Measurements from ENCODE around the gene TP53BP1. TPM values are rescaled to one million over a fixed set of nuclear protein-coding genes. Genes with fewer than 3 reads are reported as not detected.
"Not testable (repeated sequence)": the region's sequence is repeated elsewhere in the genome, so short reads cannot be mapped to it uniquely, and the experiment has no call there.

Gene TP53BP1
- total RNA-seq, 1 donor = 30.6 TPM

DNA sequence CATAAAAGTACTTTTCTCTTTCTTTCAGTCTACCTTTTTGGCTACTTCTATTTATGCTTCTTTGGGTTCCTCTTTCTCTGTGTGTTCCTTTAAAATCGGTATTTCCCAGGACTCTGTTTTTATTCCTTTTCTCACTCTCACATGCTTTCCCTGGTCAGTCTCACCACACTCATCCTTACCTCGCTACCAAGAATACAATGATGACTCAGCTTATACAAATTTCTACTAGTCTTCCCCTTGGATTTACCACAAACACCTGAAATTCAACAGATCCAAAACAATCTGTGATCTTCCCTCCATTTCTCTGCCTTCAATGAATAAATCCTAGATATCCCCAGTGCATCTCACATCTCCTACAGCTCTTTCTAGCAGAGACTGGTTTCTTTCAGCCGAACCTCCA lies 69.2 kb downstream of the TP53BP1 start:
- Histone ChIP-seq H3K4me3 (ENCODE audit: low read length) (no peak overlapping the region), H3K9me3 (ENCODE audit: low read depth, low read length) (no peaks in the 10 kb centered on the region), H3K27me3 (ENCODE audit: insufficient read depth, low read length) (no peaks in the 10 kb centered on the region), H3K4me1 (ENCODE audit: insufficient read depth, low read length) (no peaks in the 10 kb centered on the region)

- no peak overlapping the region for H3K4me3 ChIP-seq (ENCODE audit: low read length)
- H3K4me1 ChIP-seq (ENCODE audit: insufficient read depth, low read length) = no peaks in the 10 kb centered on the region
- no peaks in the 10 kb centered on the region for H3K9me3 ChIP-seq (ENCODE audit: low read depth, low read length)
- H3K27me3 ChIP-seq (ENCODE audit: insufficient read depth, low read length) = no peaks in the 10 kb centered on the region
Measured at GRCh38 chr15:43420876-43421275, 72.1 kb downstream of the TP53BP1 start.

DNA sequence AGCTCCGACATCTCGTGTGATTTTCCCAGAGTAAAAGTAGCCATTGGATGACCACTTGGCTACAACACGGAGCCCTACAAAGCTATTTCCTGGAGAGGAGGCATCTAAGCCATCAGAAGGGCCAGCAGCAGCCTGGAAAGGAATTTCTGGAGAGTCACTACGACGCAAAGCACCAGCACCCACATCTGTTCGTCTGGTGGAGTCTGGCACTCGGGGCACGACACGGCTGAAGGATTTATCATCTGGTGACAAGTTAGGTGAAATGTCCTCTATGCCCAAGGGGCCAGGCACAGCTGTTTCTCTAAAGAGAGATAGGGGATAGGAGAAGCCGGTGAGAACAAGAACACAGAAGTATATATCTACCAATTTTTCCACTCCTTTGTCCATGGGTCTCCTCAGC lies 72.5 kb downstream of the TP53BP1 start:
- no peaks in the 10 kb centered on the region for H3K9me3 ChIP-seq (ENCODE audit: low read depth, low read length)
- H3K27me3 ChIP-seq (ENCODE audit: insufficient read depth, low read length) = no peaks in the 10 kb centered on the region
- H3K4me1 ChIP-seq (ENCODE audit: insufficient read depth, low read length) = no peaks in the 10 kb centered on the region
- H3K4me3 ChIP-seq (ENCODE audit: low read length) = no peak overlapping the region

DNA sequence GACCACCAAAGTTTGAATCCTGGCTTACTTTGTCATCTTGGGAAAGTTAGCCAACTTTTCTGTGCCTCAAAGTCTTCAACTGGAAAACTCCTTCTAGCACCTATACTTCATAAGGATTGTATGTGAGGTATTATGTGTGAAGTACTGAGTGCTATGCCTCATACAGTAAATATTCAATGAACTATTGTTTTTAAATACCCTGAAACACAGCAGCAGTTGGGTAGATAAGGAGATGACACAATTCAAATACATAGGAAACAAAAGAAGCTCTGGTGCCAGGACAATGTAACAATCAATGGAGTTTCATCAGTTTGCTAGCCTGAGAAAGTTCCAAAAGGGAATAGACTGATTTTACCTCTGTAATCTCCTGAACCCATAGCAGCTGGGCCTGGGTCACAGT lies 78.8 kb downstream of the TP53BP1 start:
- no peak overlapping the region for H3K4me3 ChIP-seq (ENCODE audit: low read length)
- no peaks in the 10 kb centered on the region for H3K27me3 ChIP-seq (ENCODE audit: insufficient read depth, low read length)
- no peaks in the 10 kb centered on the region for H3K4me1 ChIP-seq (ENCODE audit: insufficient read depth, low read length)
- no peaks in the 10 kb centered on the region for H3K9me3 ChIP-seq (ENCODE audit: low read depth, low read length)

DNA sequence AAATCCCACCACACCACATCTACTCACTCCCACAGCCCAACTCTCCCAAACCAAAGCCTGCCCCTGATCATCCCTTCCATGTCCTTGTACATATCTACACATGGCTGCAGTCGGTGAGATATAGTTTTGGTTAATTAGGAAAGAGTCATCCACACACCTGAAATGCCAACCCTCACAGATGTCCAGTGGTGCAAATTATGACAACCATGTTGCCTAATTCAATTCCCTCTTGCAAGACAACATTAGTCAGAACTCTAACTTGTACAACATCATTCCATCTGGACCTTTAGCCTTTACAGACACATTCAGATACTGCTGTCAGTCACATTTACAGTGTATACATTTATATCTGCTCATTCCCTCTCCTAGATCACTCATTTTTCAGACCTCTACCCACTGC lies 80.9 kb downstream of the TP53BP1 start:
- Histone ChIP-seq H3K4me3 (ENCODE audit: low read length) (no peak overlapping the region), H3K27me3 (ENCODE audit: insufficient read depth, low read length) (no peaks in the 10 kb centered on the region), H3K9me3 (ENCODE audit: low read depth, low read length) (no peaks in the 10 kb centered on the region), H3K4me1 (ENCODE audit: insufficient read depth, low read length) (no peaks in the 10 kb centered on the region)

DNA sequence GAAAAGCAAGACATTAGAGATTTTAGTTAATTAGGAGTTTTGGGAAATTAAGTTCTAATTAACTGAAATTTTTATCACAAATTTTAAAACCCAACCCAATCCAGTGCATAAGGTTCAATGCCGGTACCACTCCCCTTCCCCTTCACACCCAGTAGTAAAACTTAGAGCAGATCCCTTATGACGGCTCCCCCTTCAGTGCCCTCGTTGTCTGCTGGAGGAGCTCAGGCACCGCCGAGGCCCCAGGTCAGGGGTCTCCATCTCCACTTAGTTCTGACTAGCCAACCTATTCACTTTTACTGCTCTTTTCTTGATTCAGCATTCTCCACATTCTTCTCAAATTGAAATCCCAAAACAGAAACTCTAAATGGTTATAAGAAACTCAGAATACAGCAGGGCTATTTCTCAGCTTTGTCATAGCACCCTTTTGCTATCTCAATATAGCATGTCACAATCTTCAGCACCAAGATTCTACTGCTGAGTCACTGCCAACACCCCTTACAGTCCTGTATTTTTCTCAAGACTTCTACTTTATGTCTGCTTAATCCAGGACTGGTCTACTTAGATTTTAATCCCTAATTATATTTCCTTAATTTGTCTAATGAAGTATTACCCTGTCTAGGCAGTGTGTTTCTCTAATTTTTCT lies 82.3 kb downstream of the TP53BP1 start:
- Histone ChIP-seq H3K27me3 (ENCODE audit: insufficient read depth, low read length) (no peaks in the 10 kb centered on the region), H3K4me3 (ENCODE audit: low read length) (no peak overlapping the region), H3K9me3 (ENCODE audit: low read depth, low read length) (no peaks in the 10 kb centered on the region), H3K4me1 (ENCODE audit: insufficient read depth, low read length) (no peaks in the 10 kb centered on the region)

- Histone ChIP-seq H3K9me3 (ENCODE audit: low read depth, low read length) (no peaks in the 10 kb centered on the region), H3K4me3 (ENCODE audit: low read length) (no peak overlapping the region), H3K4me1 (ENCODE audit: insufficient read depth, low read length) (no peaks in the 10 kb centered on the region), H3K27me3 (ENCODE audit: insufficient read depth, low read length) (no peaks in the 10 kb centered on the region)
Measured at GRCh38 chr15:43408789-43409188, 84.2 kb downstream of the TP53BP1 start.

- H3K4me3 ChIP-seq (ENCODE audit: low read length) = no peak overlapping the region
- H3K9me3 ChIP-seq (ENCODE audit: low read depth, low read length) = no peaks in the 10 kb centered on the region
- no peaks in the 10 kb centered on the region for H3K4me1 ChIP-seq (ENCODE audit: insufficient read depth, low read length)
- H3K27me3 ChIP-seq (ENCODE audit: insufficient read depth, low read length) = no peaks in the 10 kb centered on the region
Measured at GRCh38 chr15:43406808-43407207, 86.1 kb downstream of the TP53BP1 start.

GRCh38 chr15:43406189-43406588 lies 86.8 kb downstream of the TP53BP1 start:
- Histone ChIP-seq H3K4me3 (ENCODE audit: low read length) (no peak overlapping the region), H3K4me1 (ENCODE audit: insufficient read depth, low read length) (no peaks in the 10 kb centered on the region), H3K27me3 (ENCODE audit: insufficient read depth, low read length) (no peaks in the 10 kb centered on the region), H3K9me3 (ENCODE audit: low read depth, low read length) (no peaks in the 10 kb centered on the region)

GRCh38 chr15:43404130-43404529 lies 88.8 kb downstream of the TP53BP1 start:
- no peaks in the 10 kb centered on the region for H3K4me1 ChIP-seq (ENCODE audit: insufficient read depth, low read length)
- no peaks in the 10 kb centered on the region for H3K27me3 ChIP-seq (ENCODE audit: insufficient read depth, low read length)
- no peaks in the 10 kb centered on the region for H3K9me3 ChIP-seq (ENCODE audit: low read depth, low read length)
- no peak overlapping the region for H3K4me3 ChIP-seq (ENCODE audit: low read length)

DNA sequence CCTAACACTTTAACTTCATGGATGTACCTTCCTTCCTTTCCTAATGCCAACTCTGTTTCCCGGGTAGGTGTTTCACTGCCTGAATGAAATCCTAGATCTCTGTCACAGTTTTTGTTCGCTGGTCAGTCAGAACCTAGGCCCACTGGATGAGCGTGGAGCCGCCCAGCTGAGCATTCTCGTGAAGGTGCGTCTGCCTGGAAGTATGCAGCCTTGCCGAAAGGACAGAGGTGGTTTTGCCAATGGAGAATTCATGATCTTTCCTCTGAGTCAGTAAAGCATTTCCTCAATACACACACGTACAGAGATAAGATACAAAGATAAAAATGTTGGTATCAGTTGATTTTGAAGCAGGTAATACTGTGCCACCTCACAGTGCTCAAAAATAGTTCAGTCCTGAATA lies 89.3 kb downstream of the TP53BP1 start:
- Histone ChIP-seq H3K4me1 (ENCODE audit: insufficient read depth, low read length) (no peaks in the 10 kb centered on the region), H3K9me3 (ENCODE audit: low read depth, low read length) (no peaks in the 10 kb centered on the region), H3K27me3 (ENCODE audit: insufficient read depth, low read length) (no peaks in the 10 kb centered on the region), H3K4me3 (ENCODE audit: low read length) (no peak overlapping the region)

DNA sequence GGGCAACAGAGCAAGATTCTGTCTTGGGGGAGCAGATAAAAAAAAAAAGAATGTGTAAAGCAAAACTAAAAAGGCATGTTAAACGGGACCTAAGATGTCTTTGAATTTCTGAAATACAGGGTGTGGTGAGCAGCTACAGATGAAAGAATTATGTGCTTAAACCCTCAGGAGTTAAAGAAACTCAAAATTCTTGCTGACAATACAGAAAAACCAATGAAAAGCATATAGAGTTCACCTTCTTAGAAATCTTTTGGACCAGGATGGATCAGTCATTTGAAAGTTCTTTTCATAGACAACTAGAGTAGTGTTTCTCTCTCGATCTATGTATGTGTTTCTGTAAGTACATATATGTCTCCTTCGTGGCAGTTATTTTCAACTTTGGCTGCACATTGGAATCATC lies 90.7 kb downstream of the TP53BP1 start:
- Histone ChIP-seq H3K4me1 (ENCODE audit: insufficient read depth, low read length) (no peaks in the 10 kb centered on the region), H3K9me3 (ENCODE audit: low read depth, low read length) (no peaks in the 10 kb centered on the region), H3K27me3 (ENCODE audit: insufficient read depth, low read length) (no peaks in the 10 kb centered on the region), H3K4me3 (ENCODE audit: low read length) (no peak overlapping the region)

GRCh38 chr15:43393592-43393991 lies 99.4 kb downstream of the TP53BP1 start:
- not testable (repeated sequence) for H3K9me3 ChIP-seq (ENCODE audit: low read depth, low read length); H3K4me1 ChIP-seq (ENCODE audit: insufficient read depth, low read length); H3K27me3 ChIP-seq (ENCODE audit: insufficient read depth, low read length); H3K4me3 ChIP-seq (ENCODE audit: low read length)

GRCh38 chr15:43390723-43391122 lies 102.2 kb downstream of the TP53BP1 start:
- Histone ChIP-seq H3K4me3 (ENCODE audit: low read length) (no peak overlapping the region), H3K27me3 (ENCODE audit: insufficient read depth, low read length) (no peaks in the 10 kb centered on the region), H3K4me1 (ENCODE audit: insufficient read depth, low read length) (no peaks in the 10 kb centered on the region), H3K9me3 (ENCODE audit: low read depth, low read length) (no peaks in the 10 kb centered on the region)

- no peaks in the 10 kb centered on the region for H3K27me3 ChIP-seq (ENCODE audit: insufficient read depth, low read length)
- no peaks in the 10 kb centered on the region for H3K9me3 ChIP-seq (ENCODE audit: low read depth, low read length)
- no peak overlapping the region for H3K4me3 ChIP-seq (ENCODE audit: low read length)
- no peaks in the 10 kb centered on the region for H3K4me1 ChIP-seq (ENCODE audit: insufficient read depth, low read length)
Measured at GRCh38 chr15:43383070-43383469, 109.9 kb downstream of the TP53BP1 start.

DNA sequence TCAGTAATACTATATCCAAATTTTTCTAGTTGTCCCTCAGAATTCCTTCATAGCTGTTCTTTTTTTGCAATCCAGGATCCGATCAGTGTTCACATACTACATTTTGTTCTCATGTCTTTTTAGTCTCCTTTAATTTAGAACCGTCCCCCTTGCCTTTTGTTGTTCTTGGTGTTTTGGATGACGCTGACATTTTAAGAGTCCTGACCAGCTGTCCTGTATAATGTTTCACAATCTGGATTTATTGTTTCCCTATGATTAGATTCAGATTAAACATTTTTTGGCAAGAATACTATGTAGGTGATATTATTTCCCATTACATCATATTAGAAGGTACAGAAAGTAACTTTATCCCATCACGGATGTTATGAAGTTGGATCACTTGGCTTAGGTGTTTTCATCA lies 110.6 kb downstream of the TP53BP1 start:
- Histone ChIP-seq H3K9me3 (ENCODE audit: low read depth, low read length) (no peaks in the 10 kb centered on the region), H3K4me3 (ENCODE audit: low read length) (no peak overlapping the region), H3K27me3 (ENCODE audit: insufficient read depth, low read length) (no peaks in the 10 kb centered on the region), H3K4me1 (ENCODE audit: insufficient read depth, low read length) (no peaks in the 10 kb centered on the region)
